ENCODE data around the gene RPH3AL. TPM values are rescaled to one million over a fixed set of nuclear protein-coding genes. Genes with fewer than 3 reads are reported as not detected.
"Not testable (repeated sequence)": the region's sequence is repeated elsewhere in the genome, so short reads cannot be mapped to it uniquely, and the experiment has no call there.

Gene RPH3AL
- total RNA-seq, 3 donors from 2014 or later (not counting 1 experiment from before 2014, with no cell fraction given) = 7.2 to 9.9 (median 7.9) TPM

DNA sequence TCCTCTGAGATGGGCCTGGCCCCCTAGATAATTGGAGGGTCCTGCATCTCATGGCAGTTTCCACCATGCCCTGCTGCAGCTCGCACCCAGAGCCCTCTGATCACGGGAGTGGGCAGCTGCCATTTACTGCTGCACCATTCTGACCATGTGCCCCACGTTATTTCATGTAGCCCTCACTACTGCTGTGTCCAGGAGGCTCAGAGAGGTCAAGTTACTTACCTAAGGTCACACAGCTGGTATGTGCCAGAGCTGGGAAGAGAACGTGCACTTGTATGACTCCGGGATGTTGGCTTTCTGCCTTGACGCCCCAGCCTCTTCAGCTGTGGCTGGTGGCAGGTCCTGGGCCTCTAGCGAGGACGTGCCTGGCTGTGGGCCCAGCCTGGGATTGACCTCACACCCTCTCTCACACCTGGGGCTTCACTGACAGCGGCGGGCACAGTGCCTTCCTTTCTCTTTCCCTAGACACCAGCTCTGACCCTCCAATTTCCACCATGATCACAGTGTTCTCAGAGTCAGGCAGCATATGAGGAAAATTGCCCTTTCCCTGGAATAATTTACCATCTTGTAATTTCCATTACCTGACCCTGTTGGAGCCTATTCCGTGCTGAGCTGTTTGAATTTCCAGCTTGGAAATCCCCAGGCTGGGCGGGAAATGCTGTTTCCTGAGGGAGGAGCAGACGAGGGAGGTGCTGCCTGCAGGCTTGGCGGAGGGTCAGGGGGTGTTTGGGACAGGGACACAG is 152.6 kb downstream of the RPH3AL start:
- Histone ChIP-seq H3K27me3 (ENCODE audit: control insufficient read depth, insufficient read depth, low read length) (peaks cover 5% of the 10 kb centered on the region), H3K36me3 (ENCODE audit: control insufficient read depth, insufficient read depth, low read length) (no peaks in the 10 kb centered on the region), H3K27ac (ENCODE audit: low read length) (no peak overlapping the region), H3K9me3 (ENCODE audit: control insufficient read depth, insufficient read depth, low read length) (no peaks in the 10 kb centered on the region), H3K4me1 (ENCODE audit: control insufficient read depth, insufficient read depth, low read length) (no peaks in the 10 kb centered on the region), H3K4me3 (ENCODE audit: low read length) (no peak overlapping the region)
- H3K4me1 Mint-ChIP-seq = no peaks in the 10 kb centered on the region
- 78% methylated on average over 14 of the region's 14 CpGs for WGBS (ENCODE audit: insufficient coverage)
- H3K27me3 Mint-ChIP-seq (ENCODE audit: low read depth in 2 of 2) = peaks cover 2 to 7% of the 10 kb centered on the region in 2 donors
- H3K9me3 Mint-ChIP-seq = no peaks in the 10 kb centered on the region
- TF ChIP-seq, protein P1, sequence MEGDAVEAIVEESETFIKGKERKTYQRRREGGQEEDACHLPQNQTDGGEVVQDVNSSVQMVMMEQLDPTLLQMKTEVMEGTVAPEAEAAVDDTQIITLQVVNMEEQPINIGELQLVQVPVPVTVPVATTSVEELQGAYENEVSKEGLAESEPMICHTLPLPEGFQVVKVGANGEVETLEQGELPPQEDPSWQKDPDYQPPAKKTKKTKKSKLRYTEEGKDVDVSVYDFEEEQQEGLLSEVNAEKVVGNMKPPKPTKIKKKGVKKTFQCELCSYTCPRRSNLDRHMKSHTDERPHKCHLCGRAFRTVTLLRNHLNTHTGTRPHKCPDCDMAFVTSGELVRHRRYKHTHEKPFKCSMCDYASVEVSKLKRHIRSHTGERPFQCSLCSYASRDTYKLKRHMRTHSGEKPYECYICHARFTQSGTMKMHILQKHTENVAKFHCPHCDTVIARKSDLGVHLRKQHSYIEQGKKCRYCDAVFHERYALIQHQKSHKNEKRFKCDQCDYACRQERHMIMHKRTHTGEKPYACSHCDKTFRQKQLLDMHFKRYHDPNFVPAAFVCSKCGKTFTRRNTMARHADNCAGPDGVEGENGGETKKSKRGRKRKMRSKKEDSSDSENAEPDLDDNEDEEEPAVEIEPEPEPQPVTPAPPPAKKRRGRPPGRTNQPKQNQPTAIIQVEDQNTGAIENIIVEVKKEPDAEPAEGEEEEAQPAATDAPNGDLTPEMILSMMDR (IDR thresholded peaks at IDR 0.05) = no peak
- no peak overlapping the region for H3K4me3 Mint-ChIP-seq
- no peaks in the 10 kb centered on the region for H3K36me3 Mint-ChIP-seq
- DNase-seq (no peak), ATAC-seq (no peak)
- no peak overlapping the region for H3K27ac Mint-ChIP-seq
- intact Hi-C loops (cut with micrococcal nuclease) = no loop called here

GRCh38 chr17:199191-199604 is 153.4 kb downstream of the RPH3AL start:
- Histone ChIP-seq H3K27me3 (ENCODE audit: control insufficient read depth, insufficient read depth, low read length) (peaks cover 5% of the 10 kb centered on the region), H3K27ac (ENCODE audit: low read length) (no peak overlapping the region), H3K4me1 (ENCODE audit: control insufficient read depth, insufficient read depth, low read length) (no peaks in the 10 kb centered on the region), H3K36me3 (ENCODE audit: control insufficient read depth, insufficient read depth, low read length) (no peaks in the 10 kb centered on the region), H3K4me3 (ENCODE audit: low read length) (no peak overlapping the region), H3K9me3 (ENCODE audit: control insufficient read depth, insufficient read depth, low read length) (no peaks in the 10 kb centered on the region)
- WGBS (ENCODE audit: insufficient coverage) = 4% methylated on average over 7 of the region's 8 CpGs
- Mint-ChIP-seq H3K36me3 (no peaks in the 10 kb centered on the region), H3K27ac (no peak overlapping the region), H3K9me3 (no peaks in the 10 kb centered on the region), H3K27me3 (ENCODE audit: low read depth in 2 of 2) (peaks cover 2 to 7% of the 10 kb centered on the region in 2 donors), H3K4me3 (no peak overlapping the region), H3K4me1 (no peaks in the 10 kb centered on the region)
- TF ChIP-seq, protein P1 (IDR thresholded peaks at IDR 0.05) = no peak
- ATAC-seq (no peak), DNase-seq (no peak)
- intact Hi-C loops (cut with micrococcal nuclease) = no loop called here

DNA sequence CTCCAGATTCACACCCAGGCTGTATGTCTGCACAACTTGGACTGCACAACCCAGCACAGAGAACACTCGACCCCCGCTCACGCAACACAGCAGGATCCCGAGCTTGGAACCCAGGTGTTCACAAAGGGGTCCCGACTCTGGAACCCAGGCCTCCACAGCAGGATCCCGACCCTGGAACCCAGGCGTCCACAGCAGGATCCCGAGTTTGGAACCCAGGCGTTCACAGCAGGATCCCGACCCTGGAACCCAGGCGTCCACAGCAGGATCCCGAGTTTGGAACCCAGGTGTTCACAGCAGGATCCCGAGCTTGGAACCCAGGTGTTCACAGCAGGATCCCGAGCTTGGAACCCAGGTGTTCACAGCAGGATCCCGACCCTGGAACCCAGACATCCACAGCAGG is 154.4 kb downstream of the RPH3AL start:
- H3K27me3 ChIP-seq (ENCODE audit: control insufficient read depth, insufficient read depth, low read length); H3K36me3 ChIP-seq (ENCODE audit: control insufficient read depth, insufficient read depth, low read length); H3K27ac Mint-ChIP-seq; H3K27me3 Mint-ChIP-seq (ENCODE audit: low read depth in 2 of 2); H3K9me3 ChIP-seq (ENCODE audit: control insufficient read depth, insufficient read depth, low read length); H3K27ac ChIP-seq (ENCODE audit: low read length); ATAC-seq; H3K4me1 ChIP-seq (ENCODE audit: control insufficient read depth, insufficient read depth, low read length); DNase-seq; H3K4me1 Mint-ChIP-seq; H3K4me3 ChIP-seq (ENCODE audit: low read length); H3K9me3 Mint-ChIP-seq; H3K4me3 Mint-ChIP-seq; H3K36me3 Mint-ChIP-seq; intact Hi-C loops (cut with micrococcal nuclease): not testable (repeated sequence)
- WGBS (ENCODE audit: insufficient coverage) = 87% methylated on average over 15 of the region's 15 CpGs

DNA sequence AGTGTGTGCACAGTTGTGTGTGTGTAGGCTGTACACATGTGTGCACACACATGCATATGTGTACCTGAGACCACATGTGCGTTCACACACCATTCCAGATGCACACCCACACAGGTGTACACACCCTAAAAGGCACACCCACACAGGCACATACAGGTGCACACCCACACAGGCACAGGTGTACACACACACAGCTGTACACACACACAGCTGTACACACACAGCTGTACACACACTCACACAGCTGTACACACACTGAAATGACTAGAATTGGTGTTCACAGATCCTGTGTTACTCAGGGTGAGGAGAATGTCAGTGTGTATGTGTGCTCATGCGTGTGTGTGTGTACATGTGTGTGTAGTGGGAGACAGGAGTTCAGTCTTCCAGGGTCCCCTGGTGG is 155.3 kb downstream of the RPH3AL start:
- intact Hi-C loops (cut with micrococcal nuclease) = no loop called here
- Mint-ChIP-seq H3K9me3 (no peaks in the 10 kb centered on the region), H3K27me3 (ENCODE audit: low read depth in 2 of 2) (peaks cover 2 to 7% of the 10 kb centered on the region in 2 donors), H3K4me3 (no peak overlapping the region), H3K4me1 (no peaks in the 10 kb centered on the region), H3K36me3 (no peaks in the 10 kb centered on the region), H3K27ac (no peak overlapping the region)
- Histone ChIP-seq H3K4me1 (ENCODE audit: control insufficient read depth, insufficient read depth, low read length) (no peaks in the 10 kb centered on the region), H3K36me3 (ENCODE audit: control insufficient read depth, insufficient read depth, low read length) (no peaks in the 10 kb centered on the region), H3K27me3 (ENCODE audit: control insufficient read depth, insufficient read depth, low read length) (peaks cover 5% of the 10 kb centered on the region), H3K27ac (ENCODE audit: low read length) (no peak overlapping the region), H3K9me3 (ENCODE audit: control insufficient read depth, insufficient read depth, low read length) (no peaks in the 10 kb centered on the region), H3K4me3 (ENCODE audit: low read length) (no peak overlapping the region)
- whole genome bisulfite sequencing (ENCODE audit: insufficient coverage) = 95% methylated on average over 2 of the region's 2 CpGs
- TF ChIP-seq, protein P1 (IDR thresholded peaks at IDR 0.05) = no peak
- peak in 1 of 3 donors; percentile 48 for ATAC-seq
- DNase-seq = no peak

Measured in natural killer cell (primary cell).